Panc1 (cell line): ENCODE measurements around the gene AP3B1. TPM values are rescaled to one million over a fixed set of nuclear protein-coding genes. Genes with fewer than 3 reads are reported as not detected.

ENCODE experiments used
- ATAC-seq: fragments of 200-7000 bp; cut with Tn5 transposase; 2 replicates; pipeline ENCODE4 v1.9.1; 2020; ENCODE audit warnings: mild to moderate bottlenecking, moderate library complexity
- BruUV-seq: library from RNA; stranded (reverse); fragments of 400-500 nt; replicated peaks from 2 replicates; lab custom pipeline; 2021; lab: Mats Ljungman, UMichigan
- CTCF ChIA-PET: fragments of 300-600 bp; sonication (Branson Sonifier 250); formaldehyde crosslinking; loops from one replicate; lab custom pipeline; 2022; ENCODE audit warnings: antibody characterized with exemption; lab: Charles Lee
- POLR2A ChIA-PET: fragments of 300-600 bp; sonication (Branson Sonifier 250); formaldehyde crosslinking; loops from one replicate; lab custom pipeline; 2022; ENCODE audit warnings: antibody characterized with exemption; lab: Charles Lee
- DNase-seq: peaks from one replicate; pipeline ENCODE4 v3.0.0-alpha.2; 2010; ENCODE audit warnings: low read depth, low spot score
- H3K27ac ChIP-seq: 2 replicates; pipeline ENCODE4 v1.5.1; 2011; ENCODE audit warnings: mild to moderate bottlenecking, low read length, inconsistent platforms
- H3K27me3 ChIP-seq: fragments of 200-500 bp; sonication (Bioruptor generic); 2 replicates; pipeline ENCODE4 v1.6.0; 2014; ENCODE audit warnings: low read length, inconsistent platforms; ENCODE audit not compliant: control insufficient read depth, insufficient read depth
- H3K36me3 ChIP-seq: fragments of 200-500 bp; sonication (Bioruptor generic); 2 replicates; pipeline ENCODE4 v1.5.1; 2014; ENCODE audit warnings: inconsistent platforms, mild to moderate bottlenecking, low read length, moderate library complexity; ENCODE audit not compliant: control insufficient read depth, insufficient read depth
- H3K4me1 ChIP-seq: 2 replicates; pipeline ENCODE4 v1.5.1; 2011; ENCODE audit warnings: inconsistent platforms, mild to moderate bottlenecking, low read length, moderate library complexity; ENCODE audit not compliant: control insufficient read depth, insufficient read depth
- H3K4me3 ChIP-seq, 2 experiments: 2 replicates each; pipeline ENCODE4 v1.5.1; 2011 to 2012; ENCODE audit warnings: low read depth in 2 of 2, low read length in 2 of 2, mild to moderate bottlenecking in 2 of 2, inconsistent platforms in 1 of 2, moderate library complexity in 1 of 2
- H3K9me3 ChIP-seq: fragments of 200-500 bp; sonication (Bioruptor generic); 2 replicates; pipeline ENCODE4 v1.5.1; 2014; ENCODE audit warnings: low read depth, mild to moderate bottlenecking, inconsistent platforms, low read length, moderate library complexity; ENCODE audit not compliant: control insufficient read depth, insufficient read depth
- POLR2AphosphoS5 ChIP-seq: IDR thresholded peaks from 2 replicates; pipeline ENCODE4 v1.6.1; 2012; ENCODE audit warnings: mild to moderate bottlenecking, low read depth, low read length, moderate library complexity
- SIN3A ChIP-seq: IDR thresholded peaks from 2 replicates; pipeline ENCODE4 v1.6.1; 2012; ENCODE audit warnings: low read depth, mild to moderate bottlenecking, low read length, moderate library complexity, borderline replicate concordance; ENCODE audit not compliant: insufficient read depth
- TCF7L2 ChIP-seq: IDR thresholded peaks from 2 replicates; pipeline ENCODE4 v1.6.1; 2011; ENCODE audit warnings: mild to moderate bottlenecking, low read depth, low read length, inconsistent platforms
- in situ Hi-C: cut with HindIII; loops from 2 replicates; pipeline ENCODE4 v1.10.0; 2016; ENCODE audit warnings: low sequenced_read_pairs, low pct_unique_long_range_greater_than_20kb
- intact Hi-C: fragments of 100-400 bp; cut with micrococcal nuclease; formaldehyde crosslinking; loops from one replicate; pipeline ENCODE4 v1.10.0; 2022; ENCODE audit not compliant: unreplicated experiment
- total RNA-seq: library from RNA; stranded (reverse); gene quantifications from one replicate; pipeline ENCODE4 v1.2.1, GENCODE V29; 2021; ENCODE audit not compliant: unreplicated experiment
- TF ChIP-seq, protein P1 (sequence below): fragments of 450-650 bp; IDR thresholded peaks from 2 replicates; pipeline ENCODE4 v1.5.1; 2017; ENCODE audit warnings: mild to moderate bottlenecking
- TF ChIP-seq, protein P2 (sequence below), 2 experiments: IDR thresholded peaks; 2 replicates each; pipeline ENCODE4 v1.6.1; 2011 to 2012; ENCODE audit warnings: low read depth in 2 of 2, control low read depth in 1 of 2, low read length in 1 of 2, mild to moderate bottlenecking in 1 of 2, moderate library complexity in 1 of 2; ENCODE audit not compliant: insufficient read depth in 1 of 2

The AP3B1 gene
- total RNA-seq, 1 experiment from 2014 or later: 55.4 TPM

DNA sequence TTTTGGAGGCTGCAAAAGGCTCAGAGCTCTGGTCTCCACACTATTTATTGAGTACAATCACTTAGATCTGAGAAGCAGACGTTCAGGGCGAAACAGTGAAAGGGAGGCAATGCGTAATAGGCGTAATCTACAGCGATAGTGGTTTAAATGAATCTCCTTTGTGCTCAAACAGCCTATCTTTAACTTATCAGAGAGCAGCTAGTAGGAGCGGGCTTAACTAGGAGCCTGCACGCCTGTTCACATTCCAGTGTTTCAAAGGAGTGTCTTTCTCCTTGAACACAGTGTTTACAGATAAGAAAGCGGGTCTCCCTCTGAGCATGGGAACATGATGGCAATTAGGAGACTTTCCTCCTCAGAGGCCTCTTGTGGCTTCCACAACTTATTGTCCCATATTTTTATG, 49.4 kb downstream of the AP3B1 start:
- DNase-seq (no peak), ATAC-seq (no peak)
- in situ Hi-C loops (no loop called here), intact Hi-C loops (no loop called here)
- Histone ChIP-seq H3K36me3 (no peaks in the 10 kb centered on the region), H3K27me3 (no peaks in the 10 kb centered on the region), H3K27ac (no peak overlapping the region), H3K4me3 (no peak overlapping the region), H3K4me1 (no peaks in the 10 kb centered on the region), H3K9me3 (no peaks in the 10 kb centered on the region)
- ChIA-PET POLR2A (no interaction called here), CTCF (no interaction called here)
- TF ChIP-seq, protein P1, sequence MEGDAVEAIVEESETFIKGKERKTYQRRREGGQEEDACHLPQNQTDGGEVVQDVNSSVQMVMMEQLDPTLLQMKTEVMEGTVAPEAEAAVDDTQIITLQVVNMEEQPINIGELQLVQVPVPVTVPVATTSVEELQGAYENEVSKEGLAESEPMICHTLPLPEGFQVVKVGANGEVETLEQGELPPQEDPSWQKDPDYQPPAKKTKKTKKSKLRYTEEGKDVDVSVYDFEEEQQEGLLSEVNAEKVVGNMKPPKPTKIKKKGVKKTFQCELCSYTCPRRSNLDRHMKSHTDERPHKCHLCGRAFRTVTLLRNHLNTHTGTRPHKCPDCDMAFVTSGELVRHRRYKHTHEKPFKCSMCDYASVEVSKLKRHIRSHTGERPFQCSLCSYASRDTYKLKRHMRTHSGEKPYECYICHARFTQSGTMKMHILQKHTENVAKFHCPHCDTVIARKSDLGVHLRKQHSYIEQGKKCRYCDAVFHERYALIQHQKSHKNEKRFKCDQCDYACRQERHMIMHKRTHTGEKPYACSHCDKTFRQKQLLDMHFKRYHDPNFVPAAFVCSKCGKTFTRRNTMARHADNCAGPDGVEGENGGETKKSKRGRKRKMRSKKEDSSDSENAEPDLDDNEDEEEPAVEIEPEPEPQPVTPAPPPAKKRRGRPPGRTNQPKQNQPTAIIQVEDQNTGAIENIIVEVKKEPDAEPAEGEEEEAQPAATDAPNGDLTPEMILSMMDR: no peak
- TF ChIP-seq TCF7L2 (no peak), POLR2AphosphoS5 (no peak)
- TF ChIP-seq, protein P2, sequence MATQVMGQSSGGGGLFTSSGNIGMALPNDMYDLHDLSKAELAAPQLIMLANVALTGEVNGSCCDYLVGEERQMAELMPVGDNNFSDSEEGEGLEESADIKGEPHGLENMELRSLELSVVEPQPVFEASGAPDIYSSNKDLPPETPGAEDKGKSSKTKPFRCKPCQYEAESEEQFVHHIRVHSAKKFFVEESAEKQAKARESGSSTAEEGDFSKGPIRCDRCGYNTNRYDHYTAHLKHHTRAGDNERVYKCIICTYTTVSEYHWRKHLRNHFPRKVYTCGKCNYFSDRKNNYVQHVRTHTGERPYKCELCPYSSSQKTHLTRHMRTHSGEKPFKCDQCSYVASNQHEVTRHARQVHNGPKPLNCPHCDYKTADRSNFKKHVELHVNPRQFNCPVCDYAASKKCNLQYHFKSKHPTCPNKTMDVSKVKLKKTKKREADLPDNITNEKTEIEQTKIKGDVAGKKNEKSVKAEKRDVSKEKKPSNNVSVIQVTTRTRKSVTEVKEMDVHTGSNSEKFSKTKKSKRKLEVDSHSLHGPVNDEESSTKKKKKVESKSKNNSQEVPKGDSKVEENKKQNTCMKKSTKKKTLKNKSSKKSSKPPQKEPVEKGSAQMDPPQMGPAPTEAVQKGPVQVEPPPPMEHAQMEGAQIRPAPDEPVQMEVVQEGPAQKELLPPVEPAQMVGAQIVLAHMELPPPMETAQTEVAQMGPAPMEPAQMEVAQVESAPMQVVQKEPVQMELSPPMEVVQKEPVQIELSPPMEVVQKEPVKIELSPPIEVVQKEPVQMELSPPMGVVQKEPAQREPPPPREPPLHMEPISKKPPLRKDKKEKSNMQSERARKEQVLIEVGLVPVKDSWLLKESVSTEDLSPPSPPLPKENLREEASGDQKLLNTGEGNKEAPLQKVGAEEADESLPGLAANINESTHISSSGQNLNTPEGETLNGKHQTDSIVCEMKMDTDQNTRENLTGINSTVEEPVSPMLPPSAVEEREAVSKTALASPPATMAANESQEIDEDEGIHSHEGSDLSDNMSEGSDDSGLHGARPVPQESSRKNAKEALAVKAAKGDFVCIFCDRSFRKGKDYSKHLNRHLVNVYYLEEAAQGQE (IDR thresholded peaks at IDR 0.05; ENCODE audit: insufficient read depth in 1 of 2, low read depth in 2 of 2, low read length in 1 of 2): no peak
- BruUV-seq: no TSS peak

DNA sequence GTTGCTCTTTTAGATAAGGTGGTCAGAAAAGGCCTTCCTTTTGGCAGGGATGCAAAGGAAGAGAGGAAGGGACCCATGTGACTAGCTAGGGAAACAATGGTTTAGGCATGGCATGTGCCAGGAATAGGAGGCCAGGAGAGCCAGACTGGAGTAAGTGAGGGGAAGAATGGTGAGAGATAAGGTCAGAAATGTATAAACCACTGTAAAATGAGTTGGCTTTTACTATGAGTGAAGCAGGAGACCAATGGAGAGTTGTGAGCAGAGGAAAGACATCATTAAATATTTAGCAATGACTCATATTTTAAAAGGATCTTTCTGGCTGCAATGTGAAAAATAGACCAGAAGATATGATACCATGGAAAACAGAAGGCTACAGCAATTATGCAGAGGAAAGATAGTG, 50.9 kb downstream of the AP3B1 start:
- in situ Hi-C loops: no loop called here
- Histone ChIP-seq H3K9me3 (no peaks in the 10 kb centered on the region), H3K27ac (no peak overlapping the region), H3K4me1 (no peaks in the 10 kb centered on the region), H3K27me3 (no peaks in the 10 kb centered on the region), H3K4me3 (no peak overlapping the region), H3K36me3 (no peaks in the 10 kb centered on the region)
- POLR2A ChIA-PET: no interaction called here
- no peak for ATAC-seq
- CTCF ChIA-PET: no interaction called here
- TF ChIP-seq TCF7L2: no peak
- no TSS peak for BruUV-seq
- DNase-seq: no peak
- intact Hi-C loops: no loop called here

DNA sequence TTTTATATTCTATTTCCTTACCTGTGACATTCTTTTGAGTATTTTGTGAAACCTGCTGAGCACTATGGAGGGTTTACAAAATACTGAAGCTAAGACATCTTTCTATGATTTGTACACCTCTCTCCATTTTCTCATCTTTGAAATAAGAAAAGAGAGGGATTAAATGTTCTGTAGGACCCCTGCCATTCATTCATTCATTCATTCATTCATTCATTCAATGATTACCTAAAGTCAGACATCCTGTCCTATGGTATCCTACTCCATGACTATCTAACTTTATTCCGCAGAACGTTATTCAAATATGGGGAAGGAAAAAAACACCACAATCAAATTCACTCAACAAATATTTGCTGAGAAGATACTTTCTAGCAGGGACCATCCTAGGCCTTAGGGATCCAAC, 51.4 kb downstream of the AP3B1 start:
- Histone ChIP-seq H3K27ac (no peak overlapping the region), H3K27me3 (no peaks in the 10 kb centered on the region), H3K4me3 (no peak overlapping the region), H3K36me3 (no peaks in the 10 kb centered on the region), H3K4me1 (no peaks in the 10 kb centered on the region), H3K9me3 (no peaks in the 10 kb centered on the region)
- no peak for ATAC-seq
- intact Hi-C loops (no loop called here), in situ Hi-C loops (no loop called here)
- TF ChIP-seq SIN3A: no peak
- TF ChIP-seq, protein P2 (IDR thresholded peaks at IDR 0.05; ENCODE audit: insufficient read depth in 1 of 2, low read depth in 2 of 2, low read length in 1 of 2): no peak
- no peak for TF ChIP-seq POLR2AphosphoS5
- no peak for TF ChIP-seq TCF7L2
- TF ChIP-seq, protein P1: no peak
- DNase-seq: no peak
- BruUV-seq: no TSS peak
- CTCF ChIA-PET: no interaction called here
- POLR2A ChIA-PET: no interaction called here
